H1 (cell line): Measurements from ENCODE around the gene PITX1. TPM values are rescaled to one million over a fixed set of nuclear protein-coding genes. Genes with fewer than 3 reads are reported as not detected.

Experiments used
- CTCF ChIA-PET: fragments of 300-600 bp; sonication (Branson Sonifier 250); formaldehyde crosslinking; loops from one replicate; lab custom pipeline; 2021; ENCODE audit not compliant: partially characterized antibody; lab: Charles Lee
- POLR2A ChIA-PET: fragments of 300-600 bp; sonication (Branson Sonifier 250); formaldehyde crosslinking; loops from one replicate; lab custom pipeline; 2021; ENCODE audit warnings: inconsistent platforms; ENCODE audit not compliant: partially characterized antibody; lab: Charles Lee
- DNase-seq, 2 experiments: peaks; one replicate each; pipeline versions ENCODE4 v3.0.0 to v3.0.0-alpha.2; 2010 to 2022; ENCODE audit warnings: low spot score in 2 of 2, low read depth in 1 of 2, mixed read lengths in 1 of 2
- FAIRE-seq: peaks from 2 replicates; lab custom pipeline; 2011; peaks lifted over from hg19 to GRCh38; lab: Jason Lieb, UNC
- H2AFZ ChIP-seq: 2 replicates; pipeline ENCODE4 v1.8.1; 2012; ENCODE audit warnings: low read length, inconsistent platforms
- H2AK5ac ChIP-seq: 2 replicates; pipeline ENCODE4 v1.6.1; 2013; ENCODE audit warnings: low read depth, low read length
- H2BK120ac ChIP-seq: replicated peaks from 2 replicates; pipeline ENCODE3; 2013; ENCODE audit warnings: low read depth, low read length, inconsistent platforms
- H2BK12ac ChIP-seq: 2 replicates; pipeline ENCODE4 v1.6.1; 2013; ENCODE audit warnings: low read depth, low read length
- H2BK15ac ChIP-seq: 2 replicates; pipeline ENCODE4 v1.6.1; 2013; ENCODE audit warnings: low read length
- H2BK20ac ChIP-seq: 2 replicates; pipeline ENCODE4 v1.6.1; 2013; ENCODE audit warnings: low read length
- H2BK5ac ChIP-seq: 2 replicates; pipeline ENCODE4 v1.6.1; 2013; ENCODE audit warnings: low read depth, low read length
- H3K14ac ChIP-seq: 2 replicates; pipeline ENCODE4 v1.6.1; 2013; ENCODE audit warnings: inconsistent platforms; ENCODE audit not compliant: insufficient read length
- H3K18ac ChIP-seq: 2 replicates; pipeline ENCODE4 v1.6.1; 2013; ENCODE audit warnings: low read length; ENCODE audit errors: extremely low read depth
- H3K23ac ChIP-seq: 2 replicates; pipeline ENCODE4 v1.6.1; 2013; ENCODE audit warnings: inconsistent platforms; ENCODE audit not compliant: insufficient read length
- H3K23me2 ChIP-seq: 2 replicates; pipeline ENCODE4 v1.6.1; 2013; ENCODE audit warnings: low read depth, low read length
- H3K27ac ChIP-seq: 2 replicates; pipeline ENCODE4 v1.6.1; 2011; ENCODE audit warnings: low read depth, low read length, inconsistent platforms
- H3K27me3 ChIP-seq, 4 experiments: replicated peaks in 1 of 4; 1 replicate in 1 of 4; 2 replicates in 3 of 4; pipeline versions ENCODE4 v1.6.1 to v1.8.1; 2011 to 2013; ENCODE audit warnings: low read length in 3 of 4, mild to moderate bottlenecking in 3 of 4, inconsistent platforms in 2 of 4, mixed read lengths in 2 of 4, moderate library complexity in 1 of 4; ENCODE audit not compliant: control insufficient read depth in 3 of 4, insufficient read depth in 3 of 4; ENCODE audit errors: extremely low read depth in 1 of 4
- H3K36me3 ChIP-seq, 4 experiments: 2 replicates each; pipeline versions ENCODE4 v1.6.1 to v1.8.1; 2011 to 2013; ENCODE audit warnings: mild to moderate bottlenecking in 4 of 4, low read length in 3 of 4, moderate library complexity in 2 of 4, control low read depth in 1 of 4, inconsistent platforms in 1 of 4; ENCODE audit not compliant: insufficient read depth in 4 of 4, control insufficient read depth in 2 of 4
- H3K4ac ChIP-seq: replicated peaks from 2 replicates; pipeline ENCODE3; 2013; ENCODE audit warnings: low read length, low read depth, mixed read lengths, inconsistent platforms; ENCODE audit not compliant: insufficient read length
- H3K4me1 ChIP-seq, 4 experiments: replicated peaks in 1 of 4; 1 replicate in 1 of 4; 2 replicates in 3 of 4; pipeline versions ENCODE4 v1.6.1 to v1.8.1; 2011 to 2013; ENCODE audit warnings: low read length in 3 of 4, inconsistent platforms in 2 of 4, mixed read lengths in 1 of 4; ENCODE audit not compliant: insufficient read depth in 4 of 4, control insufficient read depth in 3 of 4
- H3K4me2 ChIP-seq, 2 experiments: 2 replicates each; pipeline versions ENCODE4 v1.6.1 to v1.8.1; 2011 to 2013; ENCODE audit warnings: low read depth in 2 of 2, low read length in 2 of 2, control low read depth in 1 of 2, inconsistent platforms in 1 of 2, mild to moderate bottlenecking in 1 of 2; ENCODE audit not compliant: insufficient read depth in 1 of 2
- H3K4me3 ChIP-seq, 4 experiments: fragments of 200-600, 300-600 bp in 1 of 4; sonication (generic), shearing (Covaris generic), sonication (Bioruptor Twin) in 1 of 4; 2 replicates each; pipeline versions ENCODE4 v1.5.1 to v1.8.1; 2011 to 2016; ENCODE audit warnings: low read length in 4 of 4, low read depth in 3 of 4, control low read depth in 2 of 4, inconsistent platforms in 2 of 4, mild to moderate bottlenecking in 2 of 4, mixed read lengths in 1 of 4, moderate library complexity in 1 of 4; ENCODE audit not compliant: insufficient read depth in 2 of 4; ENCODE audit errors: extremely low read depth in 1 of 4
- H3K56ac ChIP-seq: replicated peaks from 2 replicates; pipeline ENCODE3; 2013; ENCODE audit warnings: low read depth, mild to moderate bottlenecking, mixed read lengths, low read length, inconsistent platforms; ENCODE audit not compliant: insufficient read length
- H3K79me1 ChIP-seq: 2 replicates; pipeline ENCODE4 v1.6.1; 2013; ENCODE audit warnings: low read depth, low read length, control low read depth
- H3K79me2 ChIP-seq, 2 experiments: 2 replicates each; pipeline versions ENCODE4 v1.6.1 to v1.8.1; 2012 to 2013; ENCODE audit warnings: low read length in 2 of 2, mild to moderate bottlenecking in 2 of 2, inconsistent platforms in 1 of 2; ENCODE audit not compliant: insufficient read depth in 2 of 2, control insufficient read depth in 1 of 2
- H3K9ac ChIP-seq, 4 experiments: replicated peaks in 1 of 4; 1 replicate in 1 of 4; 2 replicates in 3 of 4; pipeline versions ENCODE4 v1.6.1 to v1.8.1; 2011 to 2013; ENCODE audit warnings: low read depth in 3 of 4, low read length in 3 of 4, control low read depth in 2 of 4, mild to moderate bottlenecking in 2 of 4, moderate library complexity in 2 of 4, inconsistent platforms in 1 of 4; ENCODE audit errors: extremely low read depth in 1 of 4
- H3K9me3 ChIP-seq, 2 experiments: 2 replicates each; pipeline versions ENCODE4 v1.6.1 to v1.8.1; 2012 to 2013; ENCODE audit warnings: mild to moderate bottlenecking in 2 of 2, moderate library complexity in 2 of 2, control low read depth in 1 of 2, inconsistent platforms in 1 of 2, low read depth in 1 of 2, low read length in 1 of 2, mixed read lengths in 1 of 2; ENCODE audit not compliant: insufficient read depth in 2 of 2
- H4K20me1 ChIP-seq, 2 experiments: replicated peaks in 1 of 2; 2 replicates each; pipeline versions ENCODE3 to v1.8.1; 2011 to 2013; ENCODE audit warnings: inconsistent platforms in 2 of 2, low read length in 2 of 2, mild to moderate bottlenecking in 1 of 2; ENCODE audit not compliant: insufficient read depth in 2 of 2, control insufficient read depth in 1 of 2
- H4K5ac ChIP-seq: 2 replicates; pipeline ENCODE4 v1.6.1; 2013; ENCODE audit warnings: low read length, low read depth, mixed read lengths, inconsistent platforms; ENCODE audit not compliant: insufficient read length
- H4K8ac ChIP-seq: 2 replicates; pipeline ENCODE4 v1.8.0; 2013; ENCODE audit warnings: mild to moderate bottlenecking, moderate library complexity, low read length, inconsistent platforms; ENCODE audit not compliant: insufficient read depth; ENCODE audit errors: extremely low read depth
- H4K91ac ChIP-seq: replicated peaks from 2 replicates; pipeline ENCODE3; 2013; ENCODE audit warnings: low read length, mixed read lengths, inconsistent platforms; ENCODE audit not compliant: insufficient read length
- CBX8 ChIP-seq: fragments of 300-800, 300-1000 bp; sonication (generic); IDR thresholded peaks from 2 replicates; pipeline ENCODE4 v1.7.1; 2016; ENCODE audit warnings: low read depth, low read length, borderline replicate concordance
- EZH2 ChIP-seq: fragments of 200-600 bp; sonication (generic); IDR thresholded peaks from 2 replicates; pipeline ENCODE4 v1.7.1; 2012; ENCODE audit warnings: low read depth, mild to moderate bottlenecking, moderate library complexity, low read length, inconsistent platforms; ENCODE audit not compliant: severe bottlenecking
- HDAC6 ChIP-seq: IDR thresholded peaks from one replicate; pipeline ENCODE4 v1.7.1; 2012; ENCODE audit warnings: low read depth, mild to moderate bottlenecking, inconsistent platforms, low read length, moderate library complexity
- KDM1A ChIP-seq: fragments of 200-600, 300-600 bp; sonication (generic); IDR thresholded peaks from 2 replicates; pipeline ENCODE4 v1.7.1; 2016; ENCODE audit warnings: mild to moderate bottlenecking, low read length, borderline replicate concordance
- KDM5A ChIP-seq: fragments of 200-600 bp; IDR thresholded peaks from 2 replicates; pipeline ENCODE4 v1.7.1; 2012; ENCODE audit warnings: mild to moderate bottlenecking, low read length, inconsistent platforms, mixed read lengths
- PHF8 ChIP-seq: fragments of 200-600 bp; sonication (generic); conservative IDR thresholded peaks from 2 replicates; pipeline ENCODE4 v1.7.1; 2012; ENCODE audit warnings: low read depth, mild to moderate bottlenecking, inconsistent platforms, low read length, moderate library complexity
- RXRA ChIP-seq: IDR thresholded peaks from 2 replicates; pipeline ENCODE4 v1.6.1; 2011; ENCODE audit warnings: low read depth, mild to moderate bottlenecking, low read length, moderate library complexity; ENCODE audit not compliant: insufficient read depth
- SAP30 ChIP-seq: fragments of 300-600 bp; sonication (generic); IDR thresholded peaks from 2 replicates; pipeline ENCODE4 v1.7.1; 2012; ENCODE audit warnings: low read length, moderate library complexity, mild to moderate bottlenecking, inconsistent platforms; ENCODE audit not compliant: insufficient read depth, insufficient replicate concordance
- SIRT6 ChIP-seq: IDR thresholded peaks from one replicate; pipeline ENCODE4 v1.7.1; 2012; ENCODE audit warnings: low read length, inconsistent platforms
- SIX5 ChIP-seq: IDR thresholded peaks from 2 replicates; pipeline ENCODE4 v1.6.1; 2011; ENCODE audit warnings: mild to moderate bottlenecking, low read depth, low read length
- SP2 ChIP-seq: IDR thresholded peaks from 2 replicates; pipeline ENCODE4 v1.6.1; 2012; ENCODE audit warnings: mild to moderate bottlenecking, low read length, inconsistent platforms
- SP4 ChIP-seq: IDR thresholded peaks from 2 replicates; pipeline ENCODE4 v1.6.1; 2012; ENCODE audit warnings: low read length, inconsistent platforms
- WGBS, 2 experiments: shearing (Covaris generic) in 1 of 2; methylation state at CpG; one replicate each; pipeline versions ENCODE4 v1.1.6 to v1.1.7; 2013 to 2015; ENCODE audit warnings: low lambda C conversion rate in 2 of 2, mixed read lengths in 2 of 2, inconsistent platforms in 1 of 2, low coverage in 1 of 2, missing lambda C conversion rate in 1 of 2; ENCODE audit not compliant: insufficient replicate concordance in 2 of 2, insufficient coverage in 1 of 2, insufficient read length in 1 of 2; ENCODE audit errors: extremely low coverage in 1 of 2, missing lambda C conversion rate in 1 of 2; 5-methylcytosine and 5-hydroxymethylcytosine counted together
- polyA plus RNA-seq, 7 experiments: library from polyadenylated mRNA; depleted of rRNA in 3 of 7; stranded (reverse) in 5 of 7; unstranded in 2 of 7; fragments of >200 nt in 5 of 7; fragments of 200-250 nt in 2 of 7; gene quantifications; 1 replicate in 5 of 7; 2 replicates in 1 of 7; 4 replicates in 1 of 7; pipeline versions ENCODE4 v1.2.1 to v1.2.3, GENCODE V29; 2011 to 2013; ENCODE audit warnings: missing spikeins in 2 of 7, mixed read lengths in 2 of 7
- total RNA-seq: library from RNA; stranded (reverse); fragmentation: NEBNext Ultra II Directional; extraction: Animal tissue kit (Norgen Biotek cat#: 25700); gene quantifications from 2 replicates; pipeline ENCODE4 v1.2.1, GENCODE V29; 2021
- TF ChIP-seq, protein P1 (sequence below): IDR thresholded peaks from 2 replicates; pipeline ENCODE4 v1.6.1; 2012; ENCODE audit warnings: inconsistent platforms
- TF ChIP-seq, protein P2 (sequence below): IDR thresholded peaks from 2 replicates; pipeline ENCODE4 v1.6.1; 2012; ENCODE audit warnings: inconsistent platforms

The PITX1 gene
- total and polyA plus RNA-seq, 2 of the 8 experiments (the other 6 are each of a cell fraction or from before 2014, with no cell fraction given): 0.03 TPM; not detected in 1

- Histone ChIP-seq H2BK5ac (no peak overlapping the region), H3K56ac (no peak overlapping the region), H3K18ac (no peak overlapping the region), H3K27ac (no peak overlapping the region), H2BK12ac (no peak overlapping the region), H4K5ac (no peak overlapping the region), H2BK15ac (no peak overlapping the region), H3K36me3 (no peaks in the 10 kb centered on the region), H4K91ac (no peak overlapping the region), H2BK20ac (no peak overlapping the region), H3K79me1 (no peaks in the 10 kb centered on the region), H2AK5ac (no peak overlapping the region), H3K14ac (no peak overlapping the region), H4K8ac (no peak overlapping the region), H3K79me2 (no peaks in the 10 kb centered on the region), H3K9me3 (no peaks in the 10 kb centered on the region), H3K4me1 (no peaks in the 10 kb centered on the region), H3K4me2 (no peak overlapping the region), H2BK120ac (no peak overlapping the region), H3K9ac (no peak overlapping the region), H3K23ac (no peak overlapping the region), H3K4ac (no peak overlapping the region), H3K23me2 (no peaks in the 10 kb centered on the region), H4K20me1 (no peaks in the 10 kb centered on the region), H3K4me3 (no peak overlapping the region), H3K27me3 (no peaks in the 10 kb centered on the region; a peak in 1 of 7 replicates), H2AFZ (no peak overlapping the region)
- no peak for FAIRE-seq
- DNase-seq: no peak
- ChIA-PET CTCF (interaction anchor here (2.2 kb wide), 1 partner anchor 79 kb away, joined by 9 read pairs; no protein-coding TSS in a partner anchor), POLR2A (no interaction called here)
- 80% methylated on average over 9 of the region's 11 CpGs; no CpG with 5 or more reads in 1 of the 2 experiments for WGBS, 2 experiments
- TF ChIP-seq, protein P1, sequence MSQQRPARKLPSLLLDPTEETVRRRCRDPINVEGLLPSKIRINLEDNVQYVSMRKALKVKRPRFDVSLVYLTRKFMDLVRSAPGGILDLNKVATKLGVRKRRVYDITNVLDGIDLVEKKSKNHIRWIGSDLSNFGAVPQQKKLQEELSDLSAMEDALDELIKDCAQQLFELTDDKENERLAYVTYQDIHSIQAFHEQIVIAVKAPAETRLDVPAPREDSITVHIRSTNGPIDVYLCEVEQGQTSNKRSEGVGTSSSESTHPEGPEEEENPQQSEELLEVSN: no peak
- TF ChIP-seq SAP30 (no peak), HDAC6 (no peak), PHF8 (no peak), KDM1A (no peak), SIX5 (no peak), SIRT6 (no peak), SP2 (no peak), KDM5A (no peak), EZH2 (no peak), SP4 (no peak), RXRA (no peak), CBX8 (no peak)
- TF ChIP-seq, protein P2, sequence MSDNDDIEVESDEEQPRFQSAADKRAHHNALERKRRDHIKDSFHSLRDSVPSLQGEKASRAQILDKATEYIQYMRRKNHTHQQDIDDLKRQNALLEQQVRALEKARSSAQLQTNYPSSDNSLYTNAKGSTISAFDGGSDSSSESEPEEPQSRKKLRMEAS: no peak
These were observed 37.0 kb downstream of the PITX1 start for GRCh38 chr5:134997015-134997414.
